HEK293T (cell line): ENCODE measurements around the gene RCSD1.

ENCODE experiments used
- CTCF ChIA-PET: fragments of 350-600 bp; formaldehyde crosslinking; extraction: SDS; loops from one replicate; lab custom pipeline; 2021; ENCODE audit warnings: antibody characterized with exemption, inconsistent platforms; lab: Yijun Ruan, JAX
- POLR2A ChIA-PET: fragments of 350-600 bp; formaldehyde crosslinking; extraction: SDS; loops from one replicate; lab custom pipeline; 2020; ENCODE audit warnings: antibody characterized with exemption, inconsistent platforms; lab: Yijun Ruan, JAX
- DNase-seq: peaks from one replicate; pipeline ENCODE4 v3.0.0; 2012; ENCODE audit warnings: mixed read lengths; ENCODE audit errors: extremely low spot score
- ARNT ChIP-seq: fragments of 450-650 bp; IDR thresholded peaks from 2 replicates; pipeline ENCODE4 v1.6.1; 2017; ENCODE audit warnings: mild to moderate bottlenecking
- BHLHE40 ChIP-seq: fragments of 450-650 bp; IDR thresholded peaks from 2 replicates; pipeline ENCODE4 v1.6.1; 2016; ENCODE audit warnings: mild to moderate bottlenecking, moderate library complexity, borderline replicate concordance
- CTBP1 ChIP-seq: fragments of 450-650 bp; IDR thresholded peaks from 2 replicates; pipeline ENCODE4 v1.6.1; 2016; ENCODE audit warnings: borderline replicate concordance
- ELF4 ChIP-seq: fragments of 450-650 bp; IDR thresholded peaks from 2 replicates; pipeline ENCODE4 v1.6.1; 2017; ENCODE audit warnings: antibody characterized with exemption
- FOXA1 ChIP-seq: fragments of 450-650 bp; IDR thresholded peaks from 2 replicates; pipeline ENCODE4 v1.6.1; 2016; ENCODE audit warnings: mild to moderate bottlenecking
- FOXK2 ChIP-seq: fragments of 450-650 bp; IDR thresholded peaks from 2 replicates; pipeline ENCODE4 v1.6.1; 2016; ENCODE audit warnings: mild to moderate bottlenecking
- FOXM1 ChIP-seq: fragments of 450-650 bp; IDR thresholded peaks from 2 replicates; pipeline ENCODE4 v1.6.1; 2017; ENCODE audit warnings: mild to moderate bottlenecking, borderline replicate concordance
- HDGF ChIP-seq: fragments of 450-650 bp; IDR thresholded peaks from 2 replicates; pipeline ENCODE4 v1.6.1; 2017; ENCODE audit warnings: antibody characterized with exemption, borderline replicate concordance
- L3MBTL2 ChIP-seq: fragments of 450-650 bp; conservative IDR thresholded peaks from 2 replicates; pipeline ENCODE4 v1.6.1; 2016; ENCODE audit warnings: mild to moderate bottlenecking
- LEF1 ChIP-seq: fragments of 450-650 bp; IDR thresholded peaks from 2 replicates; pipeline ENCODE4 v1.6.1; 2017; ENCODE audit warnings: mild to moderate bottlenecking, borderline replicate concordance
- NFRKB ChIP-seq: fragments of 450-650 bp; IDR thresholded peaks from 2 replicates; pipeline ENCODE4 v1.6.1; 2016; ENCODE audit warnings: mild to moderate bottlenecking, moderate library complexity
- SP1 ChIP-seq: fragments of 450-650 bp; IDR thresholded peaks from 2 replicates; pipeline ENCODE4 v1.6.1; 2017
- SUZ12 ChIP-seq: fragments of 450-650 bp; IDR thresholded peaks from 2 replicates; pipeline ENCODE4 v1.6.1; 2016; ENCODE audit warnings: mild to moderate bottlenecking
- TARDBP ChIP-seq: fragments of 450-650 bp; IDR thresholded peaks from 2 replicates; pipeline ENCODE4 v1.6.1; 2016
- ZNF384 ChIP-seq: fragments of 450-650 bp; IDR thresholded peaks from 2 replicates; pipeline ENCODE4 v1.6.1; 2016
- TF ChIP-seq, protein P1 (sequence below): fragments of 450-650 bp; IDR thresholded peaks from 2 replicates; pipeline ENCODE4 v1.6.1; 2016

The RCSD1 gene

DNA sequence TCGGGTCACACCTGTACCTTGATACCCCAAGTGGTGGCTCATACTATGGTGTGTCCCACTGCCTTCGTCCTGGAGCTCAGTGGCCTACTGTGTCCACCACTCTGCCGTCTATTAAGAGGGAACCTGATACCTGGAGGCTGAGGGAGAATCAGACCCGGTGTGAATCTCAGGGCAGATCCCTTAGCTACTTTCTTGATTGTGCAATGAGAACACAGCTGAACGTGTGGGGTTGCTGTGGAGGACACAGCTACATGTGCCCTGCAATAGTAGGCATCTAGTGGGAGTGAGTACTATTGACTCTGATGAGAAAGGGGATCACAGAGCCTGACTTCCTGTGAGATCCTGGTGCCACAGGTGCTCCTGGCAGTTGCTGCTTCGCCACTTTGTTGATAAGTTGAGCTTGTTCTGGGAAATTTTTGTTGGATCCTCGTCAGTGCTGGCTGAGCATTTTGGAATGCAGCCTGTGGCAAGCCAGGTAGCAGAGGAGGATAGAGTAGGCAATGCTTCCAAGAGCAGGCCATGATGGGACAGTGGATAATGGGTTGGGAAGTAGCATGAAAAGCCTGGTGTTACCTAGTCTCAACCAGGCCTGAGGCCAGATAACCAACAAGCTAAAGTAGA is 63.5 kb downstream of the RCSD1 start:
- CTCF ChIA-PET, result interaction anchor here (1.5 kb wide), 1 partner anchor 22 kb away, joined by 3 read pairs; no protein-coding TSS in a partner anchor
- DNase-seq, result no peak
- no peak for TF ChIP-seq HDGF
- no peak for TF ChIP-seq L3MBTL2
- no peak for TF ChIP-seq BHLHE40
- no peak for TF ChIP-seq FOXM1
- no peak for TF ChIP-seq FOXA1
- no peak for TF ChIP-seq ARNT
- POLR2A ChIA-PET, result no interaction called here

GRCh38 chr1:167694691-167695090 is 64.7 kb downstream of the RCSD1 start:
- ChIA-PET CTCF (interaction anchor here (1.5 kb wide), 1 partner anchor 21 kb away, joined by 3 read pairs; no protein-coding TSS in a partner anchor), POLR2A (no interaction called here)
- no peak for TF ChIP-seq LEF1
- no peak for TF ChIP-seq FOXK2
- TF ChIP-seq ZNF384, result no peak
- no peak for TF ChIP-seq SUZ12
- TF ChIP-seq TARDBP, result no peak
- no peak for DNase-seq

GRCh38 chr1:167695147-167695546 is 65.1 kb downstream of the RCSD1 start:
- POLR2A ChIA-PET, result interaction anchor here (0.6 kb wide), 1 partner anchor 766 kb away, joined by 3 read pairs; no protein-coding TSS in a partner anchor
- TF ChIP-seq ELF4 (no peak), CTBP1 (no peak), ZNF384 (no peak), SP1 (no peak), HDGF (no peak), ARNT (no peak), FOXK2 (no peak), L3MBTL2 (no peak), NFRKB (no peak), FOXM1 (no peak), LEF1 (no peak), BHLHE40 (no peak), TARDBP (no peak), SUZ12 (no peak)
- TF ChIP-seq, protein P1, sequence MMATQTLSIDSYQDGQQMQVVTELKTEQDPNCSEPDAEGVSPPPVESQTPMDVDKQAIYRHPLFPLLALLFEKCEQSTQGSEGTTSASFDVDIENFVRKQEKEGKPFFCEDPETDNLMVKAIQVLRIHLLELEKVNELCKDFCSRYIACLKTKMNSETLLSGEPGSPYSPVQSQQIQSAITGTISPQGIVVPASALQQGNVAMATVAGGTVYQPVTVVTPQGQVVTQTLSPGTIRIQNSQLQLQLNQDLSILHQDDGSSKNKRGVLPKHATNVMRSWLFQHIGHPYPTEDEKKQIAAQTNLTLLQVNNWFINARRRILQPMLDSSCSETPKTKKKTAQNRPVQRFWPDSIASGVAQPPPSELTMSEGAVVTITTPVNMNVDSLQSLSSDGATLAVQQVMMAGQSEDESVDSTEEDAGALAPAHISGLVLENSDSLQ, result no peak
- no peak for DNase-seq
- CTCF ChIA-PET, result interaction anchor here (1.5 kb wide), 1 partner anchor 20 kb away, joined by 3 read pairs; no protein-coding TSS in a partner anchor

GRCh38 chr1:167695756-167696561 is 65.9 kb downstream of the RCSD1 start:
- TF ChIP-seq L3MBTL2, result no peak
- TF ChIP-seq FOXM1, result no peak
- TF ChIP-seq NFRKB, result no peak
- POLR2A ChIA-PET, result interaction anchor here (0.6 kb wide), 1 partner anchor 765 kb away, joined by 3 read pairs; no protein-coding TSS in a partner anchor
- CTCF ChIA-PET, result interaction anchor here (1.6 kb wide), 1 partner anchor 8 kb away, joined by 9 read pairs; no protein-coding TSS in a partner anchor

DNA sequence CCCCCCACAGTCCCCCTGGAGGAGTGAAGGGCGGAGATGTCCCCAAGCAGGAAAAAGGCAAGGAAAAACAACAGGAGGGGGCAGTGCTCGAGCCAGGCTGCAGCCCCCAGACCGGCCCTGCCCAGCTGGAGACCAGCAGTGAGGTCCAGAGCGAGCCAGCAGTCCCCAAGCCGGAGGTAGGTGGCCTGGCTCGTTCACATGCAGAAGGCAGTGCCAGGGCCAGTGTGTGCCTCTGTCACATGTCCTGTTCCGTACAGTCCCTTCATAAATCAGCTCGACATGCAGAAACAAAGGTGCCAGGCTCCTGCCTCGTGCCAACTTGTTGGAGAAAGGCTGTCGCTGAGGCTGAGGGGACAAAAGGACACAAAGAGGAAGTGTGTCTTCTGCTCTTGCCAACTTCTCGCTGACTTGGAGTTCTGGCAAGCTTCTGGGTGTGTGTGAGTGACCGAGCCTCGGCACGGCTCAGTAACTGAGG is 67.7 kb downstream of the RCSD1 start:
- POLR2A ChIA-PET, result no interaction called here
- TF ChIP-seq, protein P1, result no peak
- TF ChIP-seq LEF1, result no peak
- DNase-seq, result no peak
- CTCF ChIA-PET, result no interaction called here

More at GRCh38 chr1:167695756-167696561, 65.9 kb downstream of the RCSD1 start:
- DNase-seq, result no peak

DNA sequence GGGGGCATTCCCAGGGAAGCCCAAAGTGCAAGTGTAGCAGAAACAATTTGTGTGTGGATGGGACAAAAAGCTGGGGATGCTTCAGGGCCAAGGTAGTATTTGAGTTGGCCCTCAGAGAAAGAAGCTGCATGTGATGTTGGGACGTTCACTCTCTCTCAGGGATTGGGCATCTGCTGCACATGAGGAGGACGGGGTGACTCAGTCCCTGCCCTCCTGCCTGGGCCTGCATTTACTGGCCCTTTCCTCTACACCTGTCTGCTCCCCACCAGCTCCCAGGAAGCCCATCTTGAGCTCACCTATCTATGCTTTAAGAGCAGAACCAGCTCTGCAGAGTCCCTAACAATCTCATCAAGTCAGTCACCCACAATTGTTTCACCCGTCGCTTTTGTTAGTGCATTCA is 68.3 kb downstream of the RCSD1 start:
- CTCF ChIA-PET, result interaction anchor here (0.5 kb wide), 1 partner anchor 155 kb away, joined by 3 read pairs; no protein-coding TSS in a partner anchor
- POLR2A ChIA-PET, result no interaction called here

More for the DNA sequence above, 68.3 kb downstream of the RCSD1 start:
- TF ChIP-seq SP1 (no peak), HDGF (no peak), NFRKB (no peak), CTBP1 (no peak), FOXM1 (no peak), SUZ12 (no peak), TARDBP (no peak), BHLHE40 (no peak), FOXA1 (no peak), FOXK2 (no peak), L3MBTL2 (no peak), LEF1 (no peak), ZNF384 (no peak), ARNT (no peak), ELF4 (no peak)
- TF ChIP-seq, protein P1, result no peak
- no peak for DNase-seq
